Stimulated activated CD4-positive, alpha-beta T cell treated with anti-CD3 and anti-CD28 coated beads, Interleukin-1b, Interleukin-23, amount 100 ng/mL, for 48 hours (primary cell): Measurements from ENCODE around the gene LCAT.
"Not testable (repeated sequence)": the region's sequence is repeated elsewhere in the genome, so short reads cannot be mapped to it uniquely, and the experiment has no call there.

Source experiments
- DNase-seq: peaks from one replicate; pipeline ENCODE4 v3.0.0-alpha.2; 2020

The LCAT gene

DNA sequence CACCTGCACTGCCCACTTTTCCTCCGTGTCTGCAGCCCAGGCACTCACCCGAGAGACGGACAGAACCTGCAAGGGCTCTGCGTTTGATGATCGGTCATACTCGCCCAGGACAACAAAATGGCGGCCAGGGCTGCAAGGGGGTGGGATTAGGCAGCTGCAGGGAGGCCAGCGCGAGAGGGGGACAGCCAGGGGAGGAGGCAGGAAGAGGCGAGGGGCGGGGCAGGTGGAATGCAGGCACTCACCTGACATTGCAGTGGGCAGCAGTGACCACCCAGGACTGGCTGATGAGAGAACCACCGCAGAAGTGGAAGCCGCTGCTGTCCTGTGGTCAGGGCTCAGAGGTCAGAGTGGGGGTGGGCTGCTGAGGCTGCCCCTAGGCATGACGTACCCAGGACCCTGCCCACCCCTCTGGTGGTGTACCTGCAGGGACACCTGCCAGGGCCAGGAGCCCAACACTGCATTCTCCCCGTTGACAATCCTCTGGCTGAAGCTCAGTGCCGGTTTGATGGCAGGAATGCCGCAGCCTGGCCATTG lies 13.2 kb downstream of the LCAT start:
- DNase-seq, result no peak

DNA sequence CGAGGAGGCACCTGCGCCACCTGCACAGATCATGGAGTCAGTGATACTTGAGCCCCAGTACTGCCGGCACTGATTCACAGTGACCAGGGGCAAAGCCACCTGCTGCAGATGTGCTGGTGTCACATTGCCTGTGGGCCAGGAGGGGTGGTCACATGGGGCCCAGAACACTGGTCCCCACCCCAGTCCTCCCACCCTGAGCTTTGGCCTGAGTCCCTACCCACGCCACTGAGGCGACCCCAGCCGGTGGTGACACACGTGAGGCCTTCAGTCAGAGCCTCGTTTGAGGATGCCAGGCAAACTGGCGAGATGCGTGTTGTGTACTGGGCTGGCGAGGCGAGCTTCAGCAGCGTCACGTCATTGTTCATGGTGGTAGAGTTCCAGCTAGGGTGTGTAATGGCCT lies 13.7 kb downstream of the LCAT start:
- no peak for DNase-seq

DNA sequence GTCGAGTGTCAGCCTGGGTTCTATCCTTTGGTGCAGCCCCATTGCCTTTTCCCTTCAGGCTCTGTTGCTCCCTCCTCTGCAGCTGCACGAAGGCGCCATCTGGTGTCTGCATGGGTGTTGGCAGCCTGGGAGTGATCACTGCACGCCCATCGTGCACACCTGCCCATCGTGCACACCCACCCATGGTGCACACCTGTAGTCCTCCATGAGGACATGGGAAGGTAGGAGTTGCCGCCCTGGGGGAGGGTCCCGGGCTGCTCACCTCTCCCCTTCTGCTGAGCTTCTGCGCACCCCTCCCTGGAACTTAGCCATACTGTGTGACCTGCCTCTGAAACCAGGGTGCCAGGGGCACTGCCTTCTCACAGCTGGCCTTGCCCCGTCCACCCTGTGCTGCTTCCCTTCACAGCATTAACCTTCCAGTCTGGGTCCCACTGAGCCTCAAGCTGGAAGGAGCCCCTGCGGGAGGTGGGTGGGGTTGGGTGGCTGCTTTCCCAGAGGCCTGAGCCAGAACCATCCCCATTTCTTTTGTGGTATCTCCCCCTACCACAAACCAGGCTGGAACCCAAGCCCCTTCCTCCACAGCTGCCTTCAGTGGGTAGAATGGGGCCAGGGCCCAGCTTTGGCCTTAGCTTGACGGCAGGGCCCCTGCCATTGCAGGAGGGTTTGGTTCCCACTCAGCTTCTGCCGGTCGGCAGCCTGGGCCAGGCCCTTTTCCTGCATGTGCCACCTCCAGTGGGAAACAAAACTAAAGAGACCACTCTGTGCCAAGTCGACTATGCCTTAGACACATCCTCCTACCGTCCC lies 15.2 kb downstream of the LCAT start:
- peak; percentile 80 for DNase-seq

DNA sequence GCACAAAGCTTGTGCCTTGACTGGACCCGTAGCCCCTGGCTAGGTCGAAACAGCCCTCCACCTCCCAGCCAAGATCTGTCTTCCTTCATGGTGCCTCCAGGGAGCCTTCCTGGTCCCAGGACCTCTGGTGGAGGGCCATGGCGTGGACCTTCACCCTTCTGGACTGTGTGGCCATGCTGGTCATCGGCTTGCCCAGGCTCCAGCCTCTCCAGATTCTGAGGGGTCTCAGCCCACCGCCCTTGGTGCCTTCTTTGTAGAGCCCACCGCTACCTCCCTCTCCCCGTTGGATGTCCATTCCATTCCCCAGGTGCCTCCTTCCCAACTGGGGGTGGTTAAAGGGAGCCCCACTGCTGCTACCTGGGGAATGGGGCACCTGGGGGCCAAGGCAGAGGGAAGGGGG lies 15.8 kb downstream of the LCAT start:
- DNase-seq, result no peak

DNA sequence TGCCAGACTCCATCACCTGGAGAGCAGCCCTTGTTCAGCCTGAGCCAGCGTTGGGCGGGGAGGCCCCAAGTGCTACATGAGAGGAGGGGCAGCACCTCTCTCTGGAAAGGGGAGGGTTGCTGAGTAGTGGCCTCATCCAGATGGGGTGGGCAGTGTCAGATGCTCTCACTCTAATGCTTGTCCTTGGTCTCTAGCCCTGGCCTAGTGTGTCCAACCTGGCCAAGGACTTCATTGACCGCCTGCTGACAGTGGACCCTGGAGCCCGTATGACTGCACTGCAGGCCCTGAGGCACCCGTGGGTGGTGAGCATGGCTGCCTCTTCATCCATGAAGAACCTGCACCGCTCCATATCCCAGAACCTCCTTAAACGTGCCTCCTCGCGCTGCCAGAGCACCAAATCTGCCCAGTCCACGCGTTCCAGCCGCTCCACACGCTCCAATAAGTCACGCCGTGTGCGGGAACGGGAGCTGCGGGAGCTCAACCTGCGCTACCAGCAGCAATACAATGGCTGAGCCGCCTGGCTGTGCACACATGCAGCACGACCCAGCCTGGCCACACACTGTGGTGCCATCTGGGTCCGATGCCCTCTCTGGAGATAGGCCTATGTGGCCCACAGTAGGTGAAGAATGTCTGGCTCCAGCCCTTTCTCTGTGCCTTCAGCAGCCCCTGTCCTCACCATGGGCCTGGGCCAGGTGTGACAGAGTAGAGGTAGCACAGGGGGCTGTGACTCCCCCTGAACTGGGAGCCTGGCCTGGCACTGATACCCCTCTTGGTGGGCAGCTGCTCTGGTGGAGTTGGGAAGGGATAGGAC lies 16.6 kb downstream of the LCAT start:
- DNase-seq, result no peak

GRCh38 chr16:67926181-67926750 lies 17.7 kb downstream of the LCAT start:
- DNase-seq, result no peak

- DNase-seq, result no peak
Observed at GRCh38 chr16:67924140-67924906, 19.6 kb downstream of the LCAT start.

- DNase-seq, result no peak
Observed at GRCh38 chr16:67923414-67924116, 20.4 kb downstream of the LCAT start.

- DNase-seq, result no peak
Observed at GRCh38 chr16:67922740-67923139, 21.2 kb downstream of the LCAT start.

DNA sequence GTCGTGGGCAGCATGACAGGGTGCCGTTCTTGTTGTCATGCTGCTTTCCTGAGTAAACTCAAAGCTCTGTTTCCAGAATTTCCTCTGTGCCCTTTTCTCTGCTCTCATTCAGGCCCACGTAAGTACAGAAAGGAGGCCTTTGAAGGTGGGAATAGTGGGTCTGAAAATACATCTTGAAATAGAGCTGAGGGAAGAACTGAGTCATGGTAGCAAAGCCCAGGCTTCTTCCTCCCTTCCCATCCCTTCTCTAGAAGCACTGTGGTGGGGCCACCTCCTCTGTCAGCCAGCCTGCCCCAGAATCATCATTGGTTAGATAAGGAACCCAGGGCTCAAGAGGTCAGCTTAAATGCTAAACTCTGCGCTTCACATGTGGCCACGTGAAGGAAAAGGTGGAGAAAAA lies 21.7 kb downstream of the LCAT start:
- DNase-seq, result no peak

GRCh38 chr16:67919622-67920221 lies 24.2 kb downstream of the LCAT start:
- DNase-seq, result no peak

DNA sequence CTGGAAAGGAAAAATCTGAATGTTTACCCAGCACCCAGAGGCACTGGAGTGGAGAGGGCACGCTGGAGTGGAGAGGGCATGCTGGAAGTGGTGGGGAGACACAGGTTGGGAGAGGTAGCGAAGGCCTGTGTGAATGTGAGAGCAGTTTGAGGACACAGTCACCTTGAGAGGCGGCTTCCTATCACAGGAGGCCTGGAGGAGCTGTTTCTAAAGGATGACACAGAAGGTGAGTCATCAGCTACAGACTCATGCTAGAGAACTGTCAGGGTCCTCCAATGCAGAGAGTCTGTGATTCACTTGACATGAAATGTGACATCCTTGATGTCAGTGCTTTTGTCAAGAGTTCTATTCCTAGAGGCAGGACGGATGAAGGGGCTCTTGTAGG lies 26.1 kb downstream of the LCAT start:
- DNase-seq, result peak; percentile 73

GRCh38 chr16:67917140-67917851 lies 26.6 kb downstream of the LCAT start:
- no peak for DNase-seq

DNA sequence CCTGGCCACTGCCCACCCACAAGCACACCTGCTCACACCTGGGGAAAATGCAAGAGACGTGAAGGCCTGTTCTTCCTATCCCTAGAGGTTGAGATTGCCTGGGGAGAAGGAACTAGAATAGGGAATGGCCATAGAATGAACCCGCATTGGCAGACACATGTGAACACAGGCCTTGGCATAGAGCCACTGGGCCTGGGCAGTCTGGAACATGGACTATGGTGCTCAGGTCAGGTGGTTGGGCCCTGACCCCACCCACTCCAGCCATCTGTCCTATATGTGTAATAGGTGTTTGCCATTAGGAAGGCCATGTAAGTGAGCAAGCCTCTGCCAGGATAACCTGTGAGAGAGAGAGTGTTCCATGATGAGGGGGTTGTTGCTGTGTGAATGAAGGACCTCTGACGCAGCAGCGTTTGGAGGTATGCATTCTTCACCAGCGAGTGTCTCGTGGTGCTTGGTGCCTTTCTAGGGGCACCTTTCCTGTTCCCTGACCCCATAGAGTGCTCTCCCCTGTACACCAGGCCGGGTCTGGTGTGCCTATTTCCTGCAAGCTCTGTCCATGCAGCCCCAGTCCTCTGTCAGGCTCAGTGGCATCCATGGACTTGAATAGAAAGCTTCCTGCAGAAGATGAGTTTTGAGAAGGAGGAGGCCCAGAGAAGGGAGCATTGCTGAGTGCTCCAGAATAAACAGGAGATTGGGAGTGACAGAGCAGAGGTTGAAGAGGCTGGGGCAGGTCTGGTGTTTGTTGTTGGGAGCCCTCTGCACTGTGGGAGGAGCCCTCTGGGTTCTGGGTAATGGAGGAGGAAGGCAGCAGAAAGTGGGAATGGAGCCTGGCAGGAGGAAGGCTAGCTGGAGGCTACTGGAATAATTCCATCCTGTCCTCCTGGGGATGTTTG lies 27.8 kb downstream of the LCAT start:
- no peak for DNase-seq

DNA sequence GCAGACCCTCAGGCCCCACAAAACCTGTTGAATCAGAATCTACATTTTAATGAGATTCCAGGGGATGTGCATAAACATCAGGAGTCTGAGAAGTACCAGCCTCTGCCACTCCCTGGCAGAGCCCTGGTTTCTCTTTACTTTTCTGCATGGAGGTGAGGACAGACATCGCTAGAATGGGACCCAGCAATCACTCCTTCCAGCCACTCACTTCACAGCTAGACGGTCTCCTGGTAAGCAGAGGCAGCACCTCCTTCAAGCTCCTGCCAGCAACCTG lies 28.5 kb downstream of the LCAT start:
- not testable (repeated sequence) for DNase-seq

DNA sequence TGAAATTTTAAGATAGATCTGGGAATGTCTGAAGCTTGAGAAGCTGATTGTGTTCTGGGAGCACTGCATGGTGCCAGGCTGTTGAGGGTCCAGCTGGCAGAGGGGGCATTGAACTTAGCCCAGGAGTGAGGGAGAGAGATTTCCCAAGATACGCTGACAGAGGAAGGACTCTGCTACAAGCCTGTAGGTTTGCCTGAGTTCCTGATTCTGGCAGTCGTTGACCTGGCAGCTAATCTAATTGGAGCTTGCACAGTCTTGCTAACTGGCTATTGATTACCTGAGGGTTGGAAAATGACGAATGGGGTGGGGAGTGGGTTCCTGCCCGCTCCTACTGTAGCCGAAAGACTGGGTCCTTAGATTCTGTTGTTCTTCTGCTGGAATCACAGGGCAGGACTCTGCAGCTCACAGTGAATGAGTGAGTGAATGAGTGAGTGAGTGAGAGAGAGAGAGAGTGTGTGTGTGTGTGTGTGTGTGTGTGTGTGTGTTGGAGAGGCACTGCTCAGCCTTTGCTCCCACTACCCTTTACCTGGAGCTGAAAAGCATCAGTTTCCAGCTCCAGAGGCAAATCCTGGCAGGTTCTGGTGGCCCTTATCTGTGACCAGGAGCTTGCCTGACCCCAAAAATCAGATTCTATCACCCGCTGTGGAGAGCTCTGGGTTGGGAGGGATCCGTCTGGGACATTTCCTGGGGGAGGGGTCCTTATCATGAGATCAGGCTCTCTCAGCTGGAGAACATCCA lies 29.0 kb downstream of the LCAT start:
- no peak for DNase-seq

DNA sequence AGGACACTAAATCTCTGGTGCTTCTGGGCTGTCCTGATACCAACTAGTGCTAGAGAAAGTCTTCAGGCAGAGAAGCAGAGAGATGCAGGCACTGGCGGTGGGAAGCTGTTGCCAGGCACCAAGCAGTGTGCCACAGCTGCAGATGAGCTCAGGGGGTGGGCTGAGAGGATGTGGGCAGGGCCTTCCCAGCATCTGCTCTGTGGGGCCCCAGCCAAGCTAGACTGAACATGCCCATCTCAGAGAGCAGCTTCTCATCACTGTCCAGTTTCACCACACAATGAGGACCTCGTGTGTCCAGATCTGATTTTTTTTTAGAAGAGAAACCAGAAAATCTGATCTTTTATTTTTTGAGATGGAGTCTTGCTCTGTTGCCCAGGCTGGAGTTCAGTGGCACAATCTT lies 33.8 kb downstream of the LCAT start:
- peak; percentile 40 for DNase-seq

DNA sequence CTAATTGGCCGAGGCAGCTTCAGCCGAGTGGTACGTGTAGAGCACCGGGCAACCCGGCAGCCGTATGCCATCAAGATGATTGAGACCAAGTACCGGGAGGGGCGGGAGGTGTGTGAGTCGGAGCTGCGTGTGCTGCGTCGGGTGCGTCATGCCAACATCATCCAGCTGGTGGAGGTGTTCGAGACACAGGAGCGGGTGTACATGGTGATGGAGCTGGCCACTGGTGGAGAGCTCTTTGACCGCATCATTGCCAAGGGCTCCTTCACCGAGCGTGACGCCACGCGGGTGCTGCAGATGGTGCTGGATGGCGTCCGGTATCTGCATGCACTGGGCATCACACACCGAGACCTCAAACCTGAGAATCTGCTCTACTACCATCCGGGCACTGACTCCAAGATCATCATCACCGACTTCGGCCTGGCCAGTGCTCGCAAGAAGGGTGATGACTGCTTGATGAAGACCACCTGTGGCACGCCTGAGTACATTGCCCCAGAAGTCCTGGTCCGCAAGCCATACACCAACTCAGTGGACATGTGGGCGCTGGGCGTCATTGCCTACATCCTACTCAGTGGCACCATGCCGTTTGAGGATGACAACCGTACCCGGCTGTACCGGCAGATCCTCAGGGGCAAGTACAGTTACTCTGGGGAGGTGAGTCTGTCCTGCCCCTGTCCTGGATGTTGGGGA lies 34.7 kb downstream of the LCAT start:
- no peak for DNase-seq
